ENCODE data around the gene MAGI2. TPM values are rescaled to one million over a fixed set of nuclear protein-coding genes. Genes with fewer than 3 reads are reported as not detected.

Gene MAGI2
- total and polyA plus RNA-seq, 4 donors = 0.37 to 4.1 (median 1.4) TPM

GRCh38 chr7:79494046-79494445 lies 40.6 kb upstream of the MAGI2 start:
- H3K4me3 ChIP-seq (ENCODE audit: low read depth in 1 of 3, low read length in 3 of 3) = no peak overlapping the region

More at GRCh38 chr7:79494046-79494445, 40.6 kb upstream of the MAGI2 start:
- H3K27ac ChIP-seq (ENCODE audit: low read depth in 1 of 2, low read length in 2 of 2) = no peak overlapping the region
- TF ChIP-seq RXRA (IDR thresholded peaks at IDR 0.05) (no peak), FOXA1 (IDR thresholded peaks at IDR 0.05) (no peak), JUND (IDR thresholded peaks at IDR 0.05) (no peak), HNF4A (conservative IDR thresholded peaks at IDR 0.05) (no peak), TAF1 (conservative IDR thresholded peaks at IDR 0.05) (no peak), HNF4G (IDR thresholded peaks at IDR 0.05) (no peak), EGR1 (IDR thresholded peaks at IDR 0.05; ENCODE audit: low read depth in 2 of 2) (no peak), FOXA2 (IDR thresholded peaks at IDR 0.05) (no peak), MAX (IDR thresholded peaks at IDR 0.05) (no peak), YY1 (IDR thresholded peaks at IDR 0.05) (no peak), RAD21 (IDR thresholded peaks at IDR 0.05) (no peak), NR2F2 (IDR thresholded peaks at IDR 0.05) (no peak), SP1 (IDR thresholded peaks at IDR 0.05) (no peak), GABPA (IDR thresholded peaks at IDR 0.05 in 1 of 2, conservative IDR thresholded peaks at IDR 0.05 in 1 of 2) (no peak)
- TF ChIP-seq, protein P1, sequence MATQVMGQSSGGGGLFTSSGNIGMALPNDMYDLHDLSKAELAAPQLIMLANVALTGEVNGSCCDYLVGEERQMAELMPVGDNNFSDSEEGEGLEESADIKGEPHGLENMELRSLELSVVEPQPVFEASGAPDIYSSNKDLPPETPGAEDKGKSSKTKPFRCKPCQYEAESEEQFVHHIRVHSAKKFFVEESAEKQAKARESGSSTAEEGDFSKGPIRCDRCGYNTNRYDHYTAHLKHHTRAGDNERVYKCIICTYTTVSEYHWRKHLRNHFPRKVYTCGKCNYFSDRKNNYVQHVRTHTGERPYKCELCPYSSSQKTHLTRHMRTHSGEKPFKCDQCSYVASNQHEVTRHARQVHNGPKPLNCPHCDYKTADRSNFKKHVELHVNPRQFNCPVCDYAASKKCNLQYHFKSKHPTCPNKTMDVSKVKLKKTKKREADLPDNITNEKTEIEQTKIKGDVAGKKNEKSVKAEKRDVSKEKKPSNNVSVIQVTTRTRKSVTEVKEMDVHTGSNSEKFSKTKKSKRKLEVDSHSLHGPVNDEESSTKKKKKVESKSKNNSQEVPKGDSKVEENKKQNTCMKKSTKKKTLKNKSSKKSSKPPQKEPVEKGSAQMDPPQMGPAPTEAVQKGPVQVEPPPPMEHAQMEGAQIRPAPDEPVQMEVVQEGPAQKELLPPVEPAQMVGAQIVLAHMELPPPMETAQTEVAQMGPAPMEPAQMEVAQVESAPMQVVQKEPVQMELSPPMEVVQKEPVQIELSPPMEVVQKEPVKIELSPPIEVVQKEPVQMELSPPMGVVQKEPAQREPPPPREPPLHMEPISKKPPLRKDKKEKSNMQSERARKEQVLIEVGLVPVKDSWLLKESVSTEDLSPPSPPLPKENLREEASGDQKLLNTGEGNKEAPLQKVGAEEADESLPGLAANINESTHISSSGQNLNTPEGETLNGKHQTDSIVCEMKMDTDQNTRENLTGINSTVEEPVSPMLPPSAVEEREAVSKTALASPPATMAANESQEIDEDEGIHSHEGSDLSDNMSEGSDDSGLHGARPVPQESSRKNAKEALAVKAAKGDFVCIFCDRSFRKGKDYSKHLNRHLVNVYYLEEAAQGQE (IDR thresholded peaks at IDR 0.05) = no peak
- TF ChIP-seq, protein P2, sequence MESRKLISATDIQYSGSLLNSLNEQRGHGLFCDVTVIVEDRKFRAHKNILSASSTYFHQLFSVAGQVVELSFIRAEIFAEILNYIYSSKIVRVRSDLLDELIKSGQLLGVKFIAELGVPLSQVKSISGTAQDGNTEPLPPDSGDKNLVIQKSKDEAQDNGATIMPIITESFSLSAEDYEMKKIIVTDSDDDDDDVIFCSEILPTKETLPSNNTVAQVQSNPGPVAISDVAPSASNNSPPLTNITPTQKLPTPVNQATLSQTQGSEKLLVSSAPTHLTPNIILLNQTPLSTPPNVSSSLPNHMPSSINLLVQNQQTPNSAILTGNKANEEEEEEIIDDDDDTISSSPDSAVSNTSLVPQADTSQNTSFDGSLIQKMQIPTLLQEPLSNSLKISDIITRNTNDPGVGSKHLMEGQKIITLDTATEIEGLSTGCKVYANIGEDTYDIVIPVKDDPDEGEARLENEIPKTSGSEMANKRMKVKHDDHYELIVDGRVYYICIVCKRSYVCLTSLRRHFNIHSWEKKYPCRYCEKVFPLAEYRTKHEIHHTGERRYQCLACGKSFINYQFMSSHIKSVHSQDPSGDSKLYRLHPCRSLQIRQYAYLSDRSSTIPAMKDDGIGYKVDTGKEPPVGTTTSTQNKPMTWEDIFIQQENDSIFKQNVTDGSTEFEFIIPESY (IDR thresholded peaks at IDR 0.05) = no peak
- TF ChIP-seq, protein P3, sequence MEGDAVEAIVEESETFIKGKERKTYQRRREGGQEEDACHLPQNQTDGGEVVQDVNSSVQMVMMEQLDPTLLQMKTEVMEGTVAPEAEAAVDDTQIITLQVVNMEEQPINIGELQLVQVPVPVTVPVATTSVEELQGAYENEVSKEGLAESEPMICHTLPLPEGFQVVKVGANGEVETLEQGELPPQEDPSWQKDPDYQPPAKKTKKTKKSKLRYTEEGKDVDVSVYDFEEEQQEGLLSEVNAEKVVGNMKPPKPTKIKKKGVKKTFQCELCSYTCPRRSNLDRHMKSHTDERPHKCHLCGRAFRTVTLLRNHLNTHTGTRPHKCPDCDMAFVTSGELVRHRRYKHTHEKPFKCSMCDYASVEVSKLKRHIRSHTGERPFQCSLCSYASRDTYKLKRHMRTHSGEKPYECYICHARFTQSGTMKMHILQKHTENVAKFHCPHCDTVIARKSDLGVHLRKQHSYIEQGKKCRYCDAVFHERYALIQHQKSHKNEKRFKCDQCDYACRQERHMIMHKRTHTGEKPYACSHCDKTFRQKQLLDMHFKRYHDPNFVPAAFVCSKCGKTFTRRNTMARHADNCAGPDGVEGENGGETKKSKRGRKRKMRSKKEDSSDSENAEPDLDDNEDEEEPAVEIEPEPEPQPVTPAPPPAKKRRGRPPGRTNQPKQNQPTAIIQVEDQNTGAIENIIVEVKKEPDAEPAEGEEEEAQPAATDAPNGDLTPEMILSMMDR (IDR thresholded peaks at IDR 0.05; ENCODE audit: low read depth, low read length, missing input control) = no peak
- TF ChIP-seq, protein P4, sequence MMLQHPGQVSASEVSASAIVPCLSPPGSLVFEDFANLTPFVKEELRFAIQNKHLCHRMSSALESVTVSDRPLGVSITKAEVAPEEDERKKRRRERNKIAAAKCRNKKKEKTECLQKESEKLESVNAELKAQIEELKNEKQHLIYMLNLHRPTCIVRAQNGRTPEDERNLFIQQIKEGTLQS (IDR thresholded peaks at IDR 0.05) = no peak
- no peak overlapping the region for H3K9ac ChIP-seq (ENCODE audit: low read depth in 1 of 2, low read length in 2 of 2)
- H3K27me3 ChIP-seq (ENCODE audit: control insufficient read depth in 4 of 4, insufficient read depth in 4 of 4, low read length in 3 of 4) = no peaks in the 10 kb centered on the region
- H3K36me3 ChIP-seq (ENCODE audit: control insufficient read depth in 4 of 4, insufficient read depth in 3 of 4, low read depth in 1 of 4, low read length in 3 of 4) = no peaks in the 10 kb centered on the region
- H3K9me3 ChIP-seq (ENCODE audit: control insufficient read depth in 4 of 4, low read length in 3 of 4) = no peaks in the 10 kb centered on the region
- no peak for DNase-seq (ENCODE audit: low spot score)
- H3K4me1 ChIP-seq (ENCODE audit: control insufficient read depth in 4 of 4, insufficient read depth in 4 of 4, low read length in 3 of 4) = no peaks in the 10 kb centered on the region
- WGBS = 92% methylated on average over 2 of the region's 2 CpGs

All from liver (tissue), 9 donors.